AG04449 (cell line): Measurements from ENCODE around the gene SF3B6.

Experiments
- CTCF ChIA-PET: fragments of 350-600 bp; formaldehyde crosslinking; extraction: SDS; loops from one replicate; lab custom pipeline; 2021; ENCODE audit warnings: antibody characterized with exemption; lab: Yijun Ruan, JAX
- POLR2A ChIA-PET: fragments of 400-600, 350-600 bp; formaldehyde crosslinking; extraction: SDS; loops from one replicate; lab custom pipeline; 2020; ENCODE audit warnings: antibody characterized with exemption, inconsistent platforms; lab: Yijun Ruan, JAX
- DNase-seq: peaks from one replicate; pipeline ENCODE4 v3.0.0-alpha.2; 2010; ENCODE audit warnings: low read depth, low spot score
- H3K4me3 ChIP-seq: 2 replicates; pipeline ENCODE4 v1.5.1; 2011; ENCODE audit warnings: low read depth, mild to moderate bottlenecking, control low read depth, low read length
- TF ChIP-seq, protein P1 (sequence below): IDR thresholded peaks from one replicate; pipeline ENCODE4 v1.5.1; 2011; ENCODE audit warnings: mild to moderate bottlenecking, moderate library complexity, low read length, control low read depth, inconsistent platforms; ENCODE audit not compliant: insufficient read depth; ENCODE audit errors: missing control alignments

The SF3B6 gene

DNA sequence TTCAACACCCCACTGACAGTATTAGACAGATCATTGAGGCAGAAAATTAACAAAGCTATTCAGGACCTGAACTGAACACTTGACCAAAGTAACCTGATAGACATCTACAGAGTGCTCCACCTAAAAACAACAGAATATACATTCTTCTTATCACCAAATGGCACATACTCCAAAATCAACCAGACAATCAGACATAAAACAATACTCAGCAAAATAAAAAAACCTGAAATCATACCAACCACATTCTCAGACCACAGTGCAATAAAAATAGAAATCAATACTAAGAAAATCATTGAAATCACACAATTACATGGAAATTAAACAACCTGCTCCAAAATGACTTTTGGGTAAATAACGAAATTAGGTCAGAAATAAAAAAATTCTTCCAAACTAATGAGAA is 31.2 kb upstream of the SF3B6 start:
- POLR2A ChIA-PET: no interaction called here

DNA sequence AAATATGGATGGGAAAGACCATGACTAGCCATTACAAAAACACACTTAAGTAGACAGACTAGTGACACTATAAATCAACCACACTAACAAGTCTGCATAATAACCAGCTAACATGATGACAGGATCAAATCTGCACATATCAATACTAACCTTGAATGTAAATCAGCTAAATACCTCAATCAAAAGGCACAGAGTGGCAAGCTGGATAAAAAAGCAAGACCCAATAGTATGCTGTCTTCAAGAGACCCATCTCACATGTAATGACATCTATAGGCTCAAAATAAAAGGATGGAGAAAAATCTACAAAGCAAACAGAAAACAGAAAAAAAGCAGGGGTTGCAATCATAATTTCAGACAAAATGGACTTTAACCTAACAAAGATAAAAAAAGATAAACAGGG is 30.7 kb upstream of the SF3B6 start:
- TF ChIP-seq, protein P1, sequence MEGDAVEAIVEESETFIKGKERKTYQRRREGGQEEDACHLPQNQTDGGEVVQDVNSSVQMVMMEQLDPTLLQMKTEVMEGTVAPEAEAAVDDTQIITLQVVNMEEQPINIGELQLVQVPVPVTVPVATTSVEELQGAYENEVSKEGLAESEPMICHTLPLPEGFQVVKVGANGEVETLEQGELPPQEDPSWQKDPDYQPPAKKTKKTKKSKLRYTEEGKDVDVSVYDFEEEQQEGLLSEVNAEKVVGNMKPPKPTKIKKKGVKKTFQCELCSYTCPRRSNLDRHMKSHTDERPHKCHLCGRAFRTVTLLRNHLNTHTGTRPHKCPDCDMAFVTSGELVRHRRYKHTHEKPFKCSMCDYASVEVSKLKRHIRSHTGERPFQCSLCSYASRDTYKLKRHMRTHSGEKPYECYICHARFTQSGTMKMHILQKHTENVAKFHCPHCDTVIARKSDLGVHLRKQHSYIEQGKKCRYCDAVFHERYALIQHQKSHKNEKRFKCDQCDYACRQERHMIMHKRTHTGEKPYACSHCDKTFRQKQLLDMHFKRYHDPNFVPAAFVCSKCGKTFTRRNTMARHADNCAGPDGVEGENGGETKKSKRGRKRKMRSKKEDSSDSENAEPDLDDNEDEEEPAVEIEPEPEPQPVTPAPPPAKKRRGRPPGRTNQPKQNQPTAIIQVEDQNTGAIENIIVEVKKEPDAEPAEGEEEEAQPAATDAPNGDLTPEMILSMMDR: no peak
- ChIA-PET POLR2A (no interaction called here), CTCF (interaction anchor here (0.7 kb wide), 1 partner anchor 276 kb away, joined by 4 read pairs; no protein-coding TSS in a partner anchor)
- no peak for DNase-seq
- no peak overlapping the region for H3K4me3 ChIP-seq

More for the DNA sequence above, 31.2 kb upstream of the SF3B6 start:
- DNase-seq: no peak
- CTCF ChIA-PET: interaction anchor here (1.6 kb wide), 1 partner anchor 22 kb away, joined by 7 read pairs; the partner anchor contains the start of gene TP53I3
- TF ChIP-seq, protein P1: no peak
- no peak overlapping the region for H3K4me3 ChIP-seq

DNA sequence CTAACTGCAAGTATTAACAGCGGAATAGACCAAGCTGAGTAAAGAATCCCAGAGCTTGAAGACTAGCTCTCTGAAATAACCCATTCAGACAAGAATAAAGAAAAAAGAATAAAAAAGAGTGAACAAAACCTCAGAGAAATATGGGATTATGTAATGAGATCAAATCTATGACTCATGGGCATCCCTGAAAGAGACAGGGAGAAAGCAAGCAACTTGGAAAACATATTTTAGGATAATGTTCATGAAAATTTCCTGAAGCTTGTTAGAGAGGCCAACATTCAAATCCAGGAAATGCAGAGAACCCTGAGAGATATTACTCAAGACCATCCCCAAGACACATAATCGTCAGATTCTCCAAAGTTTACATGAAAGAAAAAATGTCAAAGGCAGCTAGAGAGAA is 29.7 kb upstream of the SF3B6 start:
- POLR2A ChIA-PET: interaction anchor here (1.1 kb wide), 1 partner anchor 22 kb away, joined by 3 read pairs; the partner anchor contains the start of gene TP53I3
- CTCF ChIA-PET: no interaction called here
- TF ChIP-seq, protein P1: no peak
- H3K4me3 ChIP-seq: no peak overlapping the region
- DNase-seq: no peak

DNA sequence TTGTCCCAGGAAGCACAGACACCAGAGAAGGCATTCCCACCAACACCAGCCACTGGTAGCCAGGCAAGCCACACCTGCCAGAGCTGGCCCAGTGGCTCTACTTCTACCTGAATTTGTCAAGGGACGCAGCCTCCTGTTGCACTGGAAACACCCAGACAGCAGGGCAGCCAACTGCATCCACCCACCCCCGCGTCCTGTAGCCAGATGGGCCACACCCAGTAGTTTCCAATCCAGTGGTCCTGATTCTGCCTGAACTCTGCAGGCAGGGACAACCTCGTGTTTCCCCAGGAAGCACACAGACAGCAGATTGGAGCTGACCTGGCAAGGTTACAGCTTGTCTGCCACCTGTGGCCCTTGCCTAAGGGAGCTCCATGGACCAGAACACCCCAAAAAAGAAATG is 28.8 kb upstream of the SF3B6 start:
- CTCF ChIA-PET: interaction anchor here (1.1 kb wide), 1 partner anchor 21 kb away, joined by 3 read pairs; no protein-coding TSS in a partner anchor
- POLR2A ChIA-PET: interaction anchor here (1.1 kb wide), 1 partner anchor 21 kb away, joined by 3 read pairs; the partner anchor contains the start of gene TP53I3
- DNase-seq: no peak

GRCh38 chr2:24104110-24104650 is 28.1 kb upstream of the SF3B6 start:
- no peak for DNase-seq
- H3K4me3 ChIP-seq: no peak overlapping the region
- TF ChIP-seq, protein P1: no peak
- CTCF ChIA-PET: interaction anchor here (1.2 kb wide), 1 partner anchor 19 kb away, joined by 5 read pairs; the partner anchor contains the start of gene TP53I3
- POLR2A ChIA-PET: no interaction called here

More for the DNA sequence above, 28.8 kb upstream of the SF3B6 start:
- no peak overlapping the region for H3K4me3 ChIP-seq
- TF ChIP-seq, protein P1: no peak

DNA sequence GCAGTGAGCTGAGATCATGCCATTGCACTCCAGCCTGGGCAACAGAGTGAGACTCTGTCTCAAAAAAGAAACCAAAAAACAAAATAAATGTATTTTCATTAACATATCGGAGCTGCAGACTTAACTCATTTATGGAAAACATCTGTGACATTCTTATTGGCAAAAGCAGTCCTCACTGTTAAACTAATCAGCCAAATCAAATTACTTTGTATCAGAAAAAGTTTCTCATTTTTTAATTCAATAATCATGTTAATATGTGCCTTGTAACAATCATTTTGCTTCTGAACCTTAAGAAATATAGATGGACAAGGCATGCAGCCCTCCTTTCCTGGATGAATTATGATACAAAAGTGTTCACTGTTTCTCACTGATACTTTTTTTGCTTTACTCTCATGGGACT is 26.6 kb upstream of the SF3B6 start:
- TF ChIP-seq, protein P1: no peak
- CTCF ChIA-PET: interaction anchor here (1.3 kb wide), 1 partner anchor 19 kb away, joined by 3 read pairs; no protein-coding TSS in a partner anchor
- no peak for DNase-seq
- no peak overlapping the region for H3K4me3 ChIP-seq
- POLR2A ChIA-PET: interaction anchor here (1.2 kb wide), 1 partner anchor 18 kb away, joined by 3 read pairs; the partner anchor contains the start of gene TP53I3
